SK-N-SH treated with all-trans-retinoic acid at 6 μM for 48 hours (cell line): ENCODE data around the gene CHRM4.

Experiments used
- ATAC-seq: fragments of 200-7000 bp; cut with Tn5 transposase; 3 replicates; pipeline ENCODE4 v1.9.1; 2020; ENCODE audit warnings: mild to moderate bottlenecking, moderate library complexity
- BACH2 ChIP-seq: fragments of 250-450 bp; sonication (Bioruptor Pico); IDR thresholded peaks from 2 replicates; pipeline ENCODE4 v1.9.0; 2021; ENCODE audit warnings: mild to moderate bottlenecking, borderline replicate concordance
- CSDC2 ChIP-seq: fragments of 250-450 bp; sonication (Bioruptor Pico); IDR thresholded peaks from 2 replicates; pipeline ENCODE4 v1.5.0; 2020; ENCODE audit warnings: mild to moderate bottlenecking, moderate library complexity
- ESRRG ChIP-seq: fragments of 250-450 bp; sonication (Bioruptor Pico); IDR thresholded peaks from 2 replicates; pipeline ENCODE4 v1.6.1; 2021; ENCODE audit warnings: mild to moderate bottlenecking
- GLIS3 ChIP-seq: fragments of 250-450 bp; sonication (Bioruptor Pico); IDR thresholded peaks from 2 replicates; pipeline ENCODE4 v1.5.0; 2020; ENCODE audit warnings: mild to moderate bottlenecking, moderate library complexity
- ISL1 ChIP-seq: fragments of 250-450 bp; sonication (Bioruptor Pico); IDR thresholded peaks from 2 replicates; pipeline ENCODE4 v2.1.2; 2022; ENCODE audit warnings: mild to moderate bottlenecking, moderate library complexity
- PPARA ChIP-seq: fragments of 250-450 bp; sonication (Bioruptor Pico); IDR thresholded peaks from 2 replicates; pipeline ENCODE4 v1.5.0; 2020; ENCODE audit warnings: mild to moderate bottlenecking, borderline replicate concordance
- RARB ChIP-seq: fragments of 250-450 bp; sonication (Bioruptor Pico); IDR thresholded peaks from 2 replicates; pipeline ENCODE4 v1.8.0; 2021; ENCODE audit warnings: mild to moderate bottlenecking, moderate library complexity
- SNAI2 ChIP-seq: fragments of 250-450 bp; sonication (Bioruptor Pico); IDR thresholded peaks from 2 replicates; pipeline ENCODE4 v1.5.0; 2020; ENCODE audit warnings: mild to moderate bottlenecking, moderate library complexity
- TCF4 ChIP-seq: fragments of 250-450 bp; sonication (Bioruptor Pico); IDR thresholded peaks from 2 replicates; pipeline ENCODE4 v1.8.0; 2021; ENCODE audit warnings: mild to moderate bottlenecking, moderate library complexity, borderline replicate concordance
- TOX ChIP-seq: fragments of 250-450 bp; sonication (Bioruptor Pico); IDR thresholded peaks from 2 replicates; pipeline ENCODE4 v1.8.0; 2021; ENCODE audit warnings: mild to moderate bottlenecking, moderate library complexity, borderline replicate concordance
- ZC3H10 ChIP-seq: fragments of 250-450 bp; sonication (Bioruptor Pico); IDR thresholded peaks from 2 replicates; pipeline ENCODE4 v1.5.1; 2021; ENCODE audit warnings: mild to moderate bottlenecking, moderate library complexity
- ZFP3 ChIP-seq: fragments of 250-450 bp; sonication (Bioruptor Pico); IDR thresholded peaks from 2 replicates; pipeline ENCODE4 v1.5.0; 2020; ENCODE audit warnings: mild to moderate bottlenecking, moderate library complexity
- ZFP30 ChIP-seq: fragments of 450-650 bp; formaldehyde crosslinking; IDR thresholded peaks from 2 replicates; pipeline ENCODE4 v1.5.0; 2022; ENCODE audit warnings: mild to moderate bottlenecking, moderate library complexity
- ZNF565 ChIP-seq: fragments of 450-650 bp; formaldehyde crosslinking; conservative IDR thresholded peaks from 2 replicates; pipeline ENCODE4 v1.5.0; 2020; ENCODE audit warnings: low read depth, mild to moderate bottlenecking, moderate library complexity
- ZNF70 ChIP-seq: fragments of 450-650 bp; formaldehyde crosslinking; IDR thresholded peaks from 2 replicates; pipeline ENCODE4 v1.5.0; 2020; ENCODE audit warnings: mild to moderate bottlenecking, moderate library complexity
- ZNF8 ChIP-seq: fragments of 450-650 bp; formaldehyde crosslinking; IDR thresholded peaks from 2 replicates; pipeline ENCODE4 v1.5.0; 2020; ENCODE audit warnings: mild to moderate bottlenecking, moderate library complexity
- TF ChIP-seq, protein P1 (sequence below): fragments of 250-450 bp; sonication (Bioruptor Pico); IDR thresholded peaks from 2 replicates; pipeline ENCODE4 v1.8.0; 2020; ENCODE audit warnings: mild to moderate bottlenecking, moderate library complexity, borderline replicate concordance
- TF ChIP-seq, protein P2 (sequence below): fragments of 250-450 bp; sonication (Bioruptor Pico); IDR thresholded peaks from 2 replicates; pipeline ENCODE4 v1.5.0; 2020; ENCODE audit warnings: mild to moderate bottlenecking, moderate library complexity
- TF ChIP-seq, protein P3 (sequence below): fragments of 250-450 bp; sonication (Bioruptor Pico); IDR thresholded peaks from 2 replicates; pipeline ENCODE4 v1.5.1; 2021; ENCODE audit warnings: mild to moderate bottlenecking, moderate library complexity
- TF ChIP-seq, protein P4 (sequence below): fragments of 250-450 bp; sonication (Bioruptor Pico); IDR thresholded peaks from 2 replicates; pipeline ENCODE4 v1.5.1; 2020; ENCODE audit warnings: low read depth, mild to moderate bottlenecking, moderate library complexity
- TF ChIP-seq, protein P5 (sequence below): fragments of 250-450 bp; sonication (Bioruptor Pico); IDR thresholded peaks from 2 replicates; pipeline ENCODE4 v1.8.0; 2021; ENCODE audit warnings: low read depth, mild to moderate bottlenecking, moderate library complexity, borderline replicate concordance

The CHRM4 gene

DNA sequence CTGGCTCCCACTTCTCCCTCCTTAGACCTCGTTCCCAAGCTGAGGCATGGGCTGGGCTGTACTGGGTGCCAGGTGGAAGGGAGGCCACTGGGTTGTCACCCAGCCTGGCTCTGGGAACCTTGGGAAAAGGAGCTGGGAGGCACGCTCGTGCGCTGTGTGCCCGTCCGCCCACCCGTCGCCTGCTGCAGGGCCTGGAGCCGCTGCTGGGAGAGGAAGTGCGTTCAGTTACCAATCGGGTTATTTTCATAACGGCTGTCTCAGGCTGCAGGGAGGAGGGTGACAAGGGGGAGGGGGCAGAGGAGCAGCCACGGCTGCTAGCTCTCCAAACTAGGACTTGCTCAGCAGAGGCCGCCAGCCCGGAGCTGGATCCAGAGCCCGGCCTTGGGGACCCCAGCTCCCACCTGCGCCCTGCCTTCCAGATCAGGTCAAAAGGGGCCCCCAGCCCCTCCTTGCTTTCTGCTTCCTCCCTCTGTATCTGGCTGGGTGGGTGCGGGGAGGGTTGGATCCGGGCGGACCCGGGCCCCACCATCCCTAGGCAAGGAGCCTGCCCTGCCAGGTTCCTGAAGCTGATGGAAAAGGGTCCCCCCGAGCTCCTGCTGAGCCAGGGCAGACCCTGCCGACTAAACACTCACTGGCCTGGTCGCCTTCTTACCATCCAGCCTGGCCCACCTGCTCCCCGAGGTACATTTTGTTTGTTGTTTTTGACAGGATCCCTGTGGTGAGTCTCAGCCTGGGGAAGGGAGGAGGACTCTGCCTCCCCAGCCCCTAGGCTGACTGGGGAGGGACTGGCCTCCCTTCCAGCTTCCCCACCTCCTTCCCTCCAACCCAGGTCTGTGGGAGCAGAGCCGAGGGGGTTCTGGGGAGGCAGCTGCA is 30.1 kb downstream of the CHRM4 start:
- 0 out of 2 replicates have a peak, but pooled peaks have one; percentile 26 for TF ChIP-seq ZFP3 (CRISPR knock-in tag)
- no peak for TF ChIP-seq ZNF565 (CRISPR knock-in tag)
- ATAC-seq = peak; percentile 47

DNA sequence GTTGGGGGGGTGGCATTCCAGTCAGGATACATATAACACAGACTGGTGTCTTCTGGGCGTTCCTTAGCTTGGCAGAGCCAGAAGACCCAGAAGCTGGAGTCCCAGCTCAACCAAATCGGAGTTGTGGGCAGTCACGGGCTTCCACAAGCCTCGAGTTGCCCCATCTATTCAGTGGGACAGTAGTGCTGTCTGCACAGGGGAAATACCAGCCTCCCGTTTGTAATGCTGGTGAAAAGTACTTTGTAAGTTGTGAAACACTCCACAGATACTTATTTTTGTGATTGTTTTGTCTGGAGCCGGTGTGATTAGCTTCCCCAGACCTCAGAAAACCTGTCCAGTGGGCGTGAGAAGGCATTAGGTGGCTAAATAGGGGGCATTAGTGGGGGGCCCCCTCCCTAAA is 30.7 kb downstream of the CHRM4 start:
- ATAC-seq = no peak

DNA sequence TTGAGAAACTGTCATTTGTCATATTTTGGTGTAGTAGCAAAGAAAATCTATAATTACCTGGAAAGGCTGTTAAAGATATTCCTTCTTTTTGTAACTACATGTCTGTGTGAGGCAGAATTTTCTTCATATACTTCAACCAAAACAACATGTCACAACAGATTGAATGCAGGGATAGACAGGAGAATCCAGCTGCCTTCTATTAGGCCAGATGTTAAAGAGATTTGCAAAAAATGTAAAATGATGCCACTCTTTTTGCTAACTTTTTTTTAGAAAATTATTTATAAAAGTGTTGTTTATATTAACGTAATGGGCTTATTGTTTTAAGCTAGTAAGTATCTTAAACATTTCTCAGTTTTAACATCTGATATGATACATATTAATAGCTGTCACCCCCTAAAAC is 31.6 kb downstream of the CHRM4 start:
- no peak for ATAC-seq
- TF ChIP-seq BACH2 (no peak), ZNF8 (CRISPR knock-in tag) (no peak), PPARA (CRISPR knock-in tag) (no peak), ZNF70 (CRISPR knock-in tag) (no peak), ZNF565 (CRISPR knock-in tag) (no peak), TCF4 (CRISPR knock-in tag) (no peak), GLIS3 (CRISPR knock-in tag) (no peak), TOX (CRISPR knock-in tag) (no peak), ISL1 (CRISPR knock-in tag) (no peak), ZC3H10 (CRISPR knock-in tag) (no peak), SNAI2 (no peak), CSDC2 (CRISPR knock-in tag) (no peak), ZFP3 (CRISPR knock-in tag) (no peak), RARB (CRISPR knock-in tag) (no peak)
- TF ChIP-seq, protein P1, sequence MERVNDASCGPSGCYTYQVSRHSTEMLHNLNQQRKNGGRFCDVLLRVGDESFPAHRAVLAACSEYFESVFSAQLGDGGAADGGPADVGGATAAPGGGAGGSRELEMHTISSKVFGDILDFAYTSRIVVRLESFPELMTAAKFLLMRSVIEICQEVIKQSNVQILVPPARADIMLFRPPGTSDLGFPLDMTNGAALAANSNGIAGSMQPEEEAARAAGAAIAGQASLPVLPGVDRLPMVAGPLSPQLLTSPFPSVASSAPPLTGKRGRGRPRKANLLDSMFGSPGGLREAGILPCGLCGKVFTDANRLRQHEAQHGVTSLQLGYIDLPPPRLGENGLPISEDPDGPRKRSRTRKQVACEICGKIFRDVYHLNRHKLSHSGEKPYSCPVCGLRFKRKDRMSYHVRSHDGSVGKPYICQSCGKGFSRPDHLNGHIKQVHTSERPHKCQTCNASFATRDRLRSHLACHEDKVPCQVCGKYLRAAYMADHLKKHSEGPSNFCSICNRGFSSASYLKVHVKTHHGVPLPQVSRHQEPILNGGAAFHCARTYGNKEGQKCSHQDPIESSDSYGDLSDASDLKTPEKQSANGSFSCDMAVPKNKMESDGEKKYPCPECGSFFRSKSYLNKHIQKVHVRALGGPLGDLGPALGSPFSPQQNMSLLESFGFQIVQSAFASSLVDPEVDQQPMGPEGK (CRISPR knock-in tag) = no peak
- TF ChIP-seq, protein P2, sequence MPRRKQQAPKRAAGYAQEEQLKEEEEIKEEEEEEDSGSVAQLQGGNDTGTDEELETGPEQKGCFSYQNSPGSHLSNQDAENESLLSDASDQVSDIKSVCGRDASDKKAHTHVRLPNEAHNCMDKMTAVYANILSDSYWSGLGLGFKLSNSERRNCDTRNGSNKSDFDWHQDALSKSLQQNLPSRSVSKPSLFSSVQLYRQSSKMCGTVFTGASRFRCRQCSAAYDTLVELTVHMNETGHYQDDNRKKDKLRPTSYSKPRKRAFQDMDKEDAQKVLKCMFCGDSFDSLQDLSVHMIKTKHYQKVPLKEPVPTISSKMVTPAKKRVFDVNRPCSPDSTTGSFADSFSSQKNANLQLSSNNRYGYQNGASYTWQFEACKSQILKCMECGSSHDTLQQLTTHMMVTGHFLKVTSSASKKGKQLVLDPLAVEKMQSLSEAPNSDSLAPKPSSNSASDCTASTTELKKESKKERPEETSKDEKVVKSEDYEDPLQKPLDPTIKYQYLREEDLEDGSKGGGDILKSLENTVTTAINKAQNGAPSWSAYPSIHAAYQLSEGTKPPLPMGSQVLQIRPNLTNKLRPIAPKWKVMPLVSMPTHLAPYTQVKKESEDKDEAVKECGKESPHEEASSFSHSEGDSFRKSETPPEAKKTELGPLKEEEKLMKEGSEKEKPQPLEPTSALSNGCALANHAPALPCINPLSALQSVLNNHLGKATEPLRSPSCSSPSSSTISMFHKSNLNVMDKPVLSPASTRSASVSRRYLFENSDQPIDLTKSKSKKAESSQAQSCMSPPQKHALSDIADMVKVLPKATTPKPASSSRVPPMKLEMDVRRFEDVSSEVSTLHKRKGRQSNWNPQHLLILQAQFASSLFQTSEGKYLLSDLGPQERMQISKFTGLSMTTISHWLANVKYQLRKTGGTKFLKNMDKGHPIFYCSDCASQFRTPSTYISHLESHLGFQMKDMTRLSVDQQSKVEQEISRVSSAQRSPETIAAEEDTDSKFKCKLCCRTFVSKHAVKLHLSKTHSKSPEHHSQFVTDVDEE (CRISPR knock-in tag) = no peak
- TF ChIP-seq, protein P3, sequence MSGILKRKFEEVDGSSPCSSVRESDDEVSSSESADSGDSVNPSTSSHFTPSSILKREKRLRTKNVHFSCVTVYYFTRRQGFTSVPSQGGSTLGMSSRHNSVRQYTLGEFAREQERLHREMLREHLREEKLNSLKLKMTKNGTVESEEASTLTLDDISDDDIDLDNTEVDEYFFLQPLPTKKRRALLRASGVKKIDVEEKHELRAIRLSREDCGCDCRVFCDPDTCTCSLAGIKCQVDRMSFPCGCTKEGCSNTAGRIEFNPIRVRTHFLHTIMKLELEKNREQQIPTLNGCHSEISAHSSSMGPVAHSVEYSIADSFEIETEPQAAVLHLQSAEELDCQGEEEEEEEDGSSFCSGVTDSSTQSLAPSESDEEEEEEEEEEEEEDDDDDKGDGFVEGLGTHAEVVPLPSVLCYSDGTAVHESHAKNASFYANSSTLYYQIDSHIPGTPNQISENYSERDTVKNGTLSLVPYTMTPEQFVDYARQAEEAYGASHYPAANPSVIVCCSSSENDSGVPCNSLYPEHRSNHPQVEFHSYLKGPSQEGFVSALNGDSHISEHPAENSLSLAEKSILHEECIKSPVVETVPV (CRISPR knock-in tag) = no peak
- TF ChIP-seq, protein P4, sequence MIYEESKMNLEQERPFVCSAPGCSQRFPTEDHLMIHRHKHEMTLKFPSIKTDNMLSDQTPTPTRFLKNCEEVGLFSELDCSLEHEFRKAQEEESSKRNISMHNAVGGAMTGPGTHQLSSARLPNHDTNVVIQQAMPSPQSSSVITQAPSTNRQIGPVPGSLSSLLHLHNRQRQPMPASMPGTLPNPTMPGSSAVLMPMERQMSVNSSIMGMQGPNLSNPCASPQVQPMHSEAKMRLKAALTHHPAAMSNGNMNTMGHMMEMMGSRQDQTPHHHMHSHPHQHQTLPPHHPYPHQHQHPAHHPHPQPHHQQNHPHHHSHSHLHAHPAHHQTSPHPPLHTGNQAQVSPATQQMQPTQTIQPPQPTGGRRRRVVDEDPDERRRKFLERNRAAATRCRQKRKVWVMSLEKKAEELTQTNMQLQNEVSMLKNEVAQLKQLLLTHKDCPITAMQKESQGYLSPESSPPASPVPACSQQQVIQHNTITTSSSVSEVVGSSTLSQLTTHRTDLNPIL = no peak

More for the DNA sequence above, 30.7 kb downstream of the CHRM4 start:
- TF ChIP-seq ZFP30 (no peak), CSDC2 (CRISPR knock-in tag) (no peak), PPARA (CRISPR knock-in tag) (no peak), ZNF8 (CRISPR knock-in tag) (no peak), GLIS3 (CRISPR knock-in tag) (no peak), ZNF70 (CRISPR knock-in tag) (no peak), TCF4 (CRISPR knock-in tag) (no peak), ESRRG (CRISPR knock-in tag) (no peak), ISL1 (CRISPR knock-in tag) (no peak), RARB (CRISPR knock-in tag) (no peak), SNAI2 (no peak), ZFP3 (CRISPR knock-in tag) (no peak), BACH2 (no peak)
- TF ChIP-seq, protein P5, sequence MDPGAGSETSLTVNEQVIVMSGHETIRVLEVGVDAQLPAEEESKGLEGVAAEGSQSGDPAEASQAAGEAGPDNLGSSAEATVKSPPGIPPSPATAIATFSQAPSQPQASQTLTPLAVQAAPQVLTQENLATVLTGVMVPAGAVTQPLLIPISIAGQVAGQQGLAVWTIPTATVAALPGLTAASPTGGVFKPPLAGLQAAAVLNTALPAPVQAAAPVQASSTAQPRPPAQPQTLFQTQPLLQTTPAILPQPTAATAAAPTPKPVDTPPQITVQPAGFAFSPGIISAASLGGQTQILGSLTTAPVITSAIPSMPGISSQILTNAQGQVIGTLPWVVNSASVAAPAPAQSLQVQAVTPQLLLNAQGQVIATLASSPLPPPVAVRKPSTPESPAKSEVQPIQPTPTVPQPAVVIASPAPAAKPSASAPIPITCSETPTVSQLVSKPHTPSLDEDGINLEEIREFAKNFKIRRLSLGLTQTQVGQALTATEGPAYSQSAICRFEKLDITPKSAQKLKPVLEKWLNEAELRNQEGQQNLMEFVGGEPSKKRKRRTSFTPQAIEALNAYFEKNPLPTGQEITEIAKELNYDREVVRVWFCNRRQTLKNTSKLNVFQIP = no peak
- TF ChIP-seq, protein P1 (CRISPR knock-in tag) = no peak
